Hematopoietic multipotent progenitor cell treated with erythropoietin and hydrocortisone succinate and interleukin-3 and kit ligand, for 6 days (in vitro differentiated cells): ENCODE data around the gene PLCXD3.
"Not testable (repeated sequence)": the region's sequence is repeated elsewhere in the genome, so short reads cannot be mapped to it uniquely, and the experiment has no call there.

Experiments used
- DNase-seq: peaks from one replicate; pipeline ENCODE4 v3.0.0-alpha.2; 2015

PLCXD3 gene

GRCh38 chr5:41482715-41483114 lies 27.7 kb downstream of the PLCXD3 start:
- DNase-seq, result no peak

GRCh38 chr5:41482173-41482572 lies 28.2 kb downstream of the PLCXD3 start:
- no peak for DNase-seq

- not testable (repeated sequence) for DNase-seq
These were observed 38.7 kb downstream of the PLCXD3 start for GRCh38 chr5:41471571-41472208.

GRCh38 chr5:41465493-41466171 lies 44.8 kb downstream of the PLCXD3 start:
- no peak for DNase-seq

GRCh38 chr5:41459557-41459956 lies 50.8 kb downstream of the PLCXD3 start:
- DNase-seq, result no peak

- DNase-seq, result no peak
These were observed 53.3 kb downstream of the PLCXD3 start for GRCh38 chr5:41457094-41457493.

- no peak for DNase-seq
These were observed 57.9 kb downstream of the PLCXD3 start for GRCh38 chr5:41452506-41452905.

GRCh38 chr5:41447650-41448510 lies 62.5 kb downstream of the PLCXD3 start:
- DNase-seq, result no peak

- no peak for DNase-seq
These were observed 64.4 kb downstream of the PLCXD3 start for GRCh38 chr5:41445937-41446563.

GRCh38 chr5:41435276-41435675 lies 75.1 kb downstream of the PLCXD3 start:
- no peak for DNase-seq

GRCh38 chr5:41433552-41434181 lies 76.7 kb downstream of the PLCXD3 start:
- DNase-seq, result peak; percentile 5

GRCh38 chr5:41432481-41433253 lies 77.7 kb downstream of the PLCXD3 start:
- no peak for DNase-seq

GRCh38 chr5:41427505-41427904 lies 82.9 kb downstream of the PLCXD3 start:
- DNase-seq, result no peak

- DNase-seq, result no peak
These were observed 84.7 kb downstream of the PLCXD3 start for GRCh38 chr5:41425736-41426135.

- no peak for DNase-seq
These were observed 89.8 kb downstream of the PLCXD3 start for GRCh38 chr5:41420492-41421067.

- no peak for DNase-seq
These were observed 92.0 kb downstream of the PLCXD3 start for GRCh38 chr5:41418220-41419031.

GRCh38 chr5:41416336-41416735 lies 94.1 kb downstream of the PLCXD3 start:
- no peak for DNase-seq

GRCh38 chr5:41415242-41415641 lies 95.2 kb downstream of the PLCXD3 start:
- DNase-seq, result no peak

- no peak for DNase-seq
These were observed 95.8 kb downstream of the PLCXD3 start for GRCh38 chr5:41414598-41414997.

GRCh38 chr5:41413074-41413473 lies 97.3 kb downstream of the PLCXD3 start:
- no peak for DNase-seq

GRCh38 chr5:41412496-41412895 lies 97.9 kb downstream of the PLCXD3 start:
- DNase-seq, result no peak
